Measurements from ENCODE around the gene STKLD1. TPM values are rescaled to one million over a fixed set of nuclear protein-coding genes. Genes with fewer than 3 reads are reported as not detected.

Gene STKLD1
- total RNA-seq, 1 experiment from 2014 or later = 3.1 TPM

- Histone ChIP-seq H3K36me3 (ENCODE audit: low read depth) (peaks cover 20% of the 10 kb centered on the region; the same call in 1 of the 2 replicates), H3K9me3 (ENCODE audit: insufficient read depth, low read depth) (no peaks in the 10 kb centered on the region), H2AFZ (no peak overlapping the region), H4K20me1 (ENCODE audit: insufficient read depth) (peaks cover 38% of the 10 kb centered on the region), H3K79me2 (ENCODE audit: low read depth) (peaks cover 33% of the 10 kb centered on the region), H3K4me1 (replicated peaks; ENCODE audit: insufficient read depth) (peaks cover 24% of the 10 kb centered on the region), H3K4me2 (no peak overlapping the region), H3F3A (ENCODE audit: insufficient read depth, low read depth) (peaks cover 43% of the 10 kb centered on the region), H3K9me2 (ENCODE audit: insufficient read depth) (no peaks in the 10 kb centered on the region), H3K27ac (no peak overlapping the region), H3K27me3 (ENCODE audit: insufficient read depth, low read depth) (no peaks in the 10 kb centered on the region), H3K4me3 (no peak overlapping the region)
- no peak for DNase-seq
- CTCF ChIA-PET = no interaction called here
- POLR2A ChIA-PET (ENCODE audit: unreplicated experiment) = no interaction called here
- no TSS peak for BruUV-seq (replicated peaks)
- TF ChIP-seq EZH2 (IDR thresholded peaks at IDR 0.05; ENCODE audit: low read depth) = no peak
- TF ChIP-seq CTCF (conservative IDR thresholded peaks at IDR 0.05) = no peak
- intact Hi-C loops (cut with micrococcal nuclease; ENCODE audit: unreplicated experiment) = no loop called here
These were observed 43.8 kb upstream of the STKLD1 start for GRCh38 chr9:133332381-133332730.

GRCh38 chr9:133333011-133333410 lies 43.2 kb upstream of the STKLD1 start:
- Histone ChIP-seq H3K36me3 (ENCODE audit: low read depth) (peaks cover 20% of the 10 kb centered on the region; the same call in 1 of the 2 replicates), H3K4me3 (no peak overlapping the region), H3K27me3 (ENCODE audit: insufficient read depth, low read depth) (no peaks in the 10 kb centered on the region), H3K9me3 (ENCODE audit: insufficient read depth, low read depth) (no peaks in the 10 kb centered on the region), H4K20me1 (ENCODE audit: insufficient read depth) (peaks cover 38% of the 10 kb centered on the region), H3F3A (ENCODE audit: insufficient read depth, low read depth) (peaks cover 44% of the 10 kb centered on the region), H3K9me2 (ENCODE audit: insufficient read depth) (no peaks in the 10 kb centered on the region), H3K4me1 (replicated peaks; ENCODE audit: insufficient read depth) (peaks cover 24% of the 10 kb centered on the region), H3K27ac (no peak overlapping the region), H3K4me2 (no peak overlapping the region), H2AFZ (no peak overlapping the region), H3K79me2 (ENCODE audit: low read depth) (peaks cover 33% of the 10 kb centered on the region)
- ChIA-PET POLR2A (ENCODE audit: unreplicated experiment) (no interaction called here), CTCF (interaction anchor here (0.5 kb wide), 1 partner anchor 165 kb away, joined by 4 read pairs; no protein-coding TSS in a partner anchor)
- BruUV-seq (replicated peaks) = no TSS peak
- no peak for TF ChIP-seq CTCF (conservative IDR thresholded peaks at IDR 0.05)
- no peak for TF ChIP-seq EZH2 (IDR thresholded peaks at IDR 0.05; ENCODE audit: low read depth)
- no peak for DNase-seq
- intact Hi-C loops (cut with micrococcal nuclease; ENCODE audit: unreplicated experiment) = no loop called here

GRCh38 chr9:133333566-133333965 lies 42.6 kb upstream of the STKLD1 start:
- Histone ChIP-seq H3K9me3 (ENCODE audit: insufficient read depth, low read depth) (no peaks in the 10 kb centered on the region), H3K9me2 (ENCODE audit: insufficient read depth) (no peaks in the 10 kb centered on the region), H3K36me3 (ENCODE audit: low read depth) (peaks cover 20% of the 10 kb centered on the region; the same call in 1 of the 2 replicates), H2AFZ (no peak overlapping the region), H3F3A (ENCODE audit: insufficient read depth, low read depth) (peaks cover 44% of the 10 kb centered on the region), H3K27ac (no peak overlapping the region), H3K4me3 (no peak overlapping the region), H3K27me3 (ENCODE audit: insufficient read depth, low read depth) (no peaks in the 10 kb centered on the region), H3K4me2 (peak overlapping the region; percentile 88), H4K20me1 (ENCODE audit: insufficient read depth) (peaks cover 38% of the 10 kb centered on the region), H3K79me2 (ENCODE audit: low read depth) (peaks cover 33% of the 10 kb centered on the region), H3K4me1 (replicated peaks; ENCODE audit: insufficient read depth) (peaks cover 24% of the 10 kb centered on the region)
- DNase-seq = no peak
- ChIA-PET CTCF (interaction anchor here (0.5 kb wide), 1 partner anchor 165 kb away, joined by 4 read pairs; no protein-coding TSS in a partner anchor), POLR2A (ENCODE audit: unreplicated experiment) (interaction anchor here (0.6 kb wide), 1 partner anchor 1600 kb away, joined by 5 read pairs; no protein-coding TSS in a partner anchor)
- BruUV-seq (replicated peaks) = no TSS peak
- no peak for TF ChIP-seq EZH2 (IDR thresholded peaks at IDR 0.05; ENCODE audit: low read depth)
- no peak for TF ChIP-seq CTCF (conservative IDR thresholded peaks at IDR 0.05)
- intact Hi-C loops (cut with micrococcal nuclease; ENCODE audit: unreplicated experiment) = no loop called here

All from PC-9 (cell line).